ENCODE results near the gene AOPEP. TPM values are rescaled to one million over a fixed set of nuclear protein-coding genes. Genes with fewer than 3 reads are reported as not detected.

AOPEP gene
- total RNA-seq, 2 experiments from 2014 or later: 9.5 TPM

DNA sequence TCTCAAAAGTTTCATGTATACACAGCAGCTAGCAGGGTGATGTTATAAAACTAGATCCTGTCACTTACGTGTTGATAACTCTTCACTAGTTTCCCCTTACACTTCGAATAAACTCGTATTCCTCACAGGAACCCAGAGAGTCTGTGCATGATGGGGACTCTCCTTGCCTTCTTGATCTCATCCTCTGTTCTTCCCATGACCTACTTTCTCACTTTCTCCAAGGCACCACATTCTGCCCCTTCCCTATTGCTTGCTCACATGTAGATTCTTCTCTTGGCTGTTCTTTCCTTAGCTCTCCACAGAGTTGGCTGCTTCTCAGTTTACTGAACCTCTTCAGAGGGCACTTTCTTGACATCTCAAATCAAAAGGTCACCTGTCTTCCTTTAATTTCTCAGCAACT lies 1.2 kb upstream of the AOPEP start:
- Mint-ChIP-seq H3K27me3 (no peaks in the 10 kb centered on the region), H3K4me1 (peaks cover 13% of the 10 kb centered on the region), H3K27ac (no peak overlapping the region), H3K4me3 (no peak overlapping the region), H3K36me3 (no peaks in the 10 kb centered on the region), H3K9me3 (no peaks in the 10 kb centered on the region)
- DNase-seq (no peak), ATAC-seq (ENCODE audit: low read depth) (no peak)
- POLR2A ChIA-PET: no interaction called here

DNA sequence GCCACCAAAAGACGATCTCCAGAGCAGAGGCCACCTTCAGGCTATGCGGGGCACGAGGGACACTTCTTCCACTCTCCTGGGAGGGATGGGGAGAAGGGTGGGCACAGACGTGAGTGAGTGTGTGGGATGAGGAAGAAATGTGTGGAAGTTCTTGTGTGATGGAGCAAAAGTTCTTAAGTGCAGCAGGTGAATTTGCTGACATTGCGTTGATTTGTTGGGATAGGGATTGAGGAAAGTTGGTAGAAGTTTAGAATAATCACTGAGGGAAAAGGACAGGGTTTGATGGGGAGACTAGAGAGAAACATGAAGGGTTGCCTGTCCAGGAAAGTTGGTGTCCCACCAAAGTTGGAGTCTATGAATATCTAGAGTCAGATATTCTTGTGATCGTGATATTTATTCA lies 2.2 kb downstream of the AOPEP start:
- no peak for ATAC-seq (ENCODE audit: low read depth)
- Mint-ChIP-seq H3K36me3 (no peaks in the 10 kb centered on the region), H3K4me3 (no peak overlapping the region), H3K4me1 (peaks cover 13% of the 10 kb centered on the region), H3K27ac (no peak overlapping the region), H3K27me3 (no peaks in the 10 kb centered on the region), H3K9me3 (no peaks in the 10 kb centered on the region)
- POLR2A ChIA-PET: interaction anchor here (0.7 kb wide), 1 partner anchor 473 kb away, joined by 5 read pairs; no protein-coding TSS in a partner anchor
- DNase-seq: no peak

DNA sequence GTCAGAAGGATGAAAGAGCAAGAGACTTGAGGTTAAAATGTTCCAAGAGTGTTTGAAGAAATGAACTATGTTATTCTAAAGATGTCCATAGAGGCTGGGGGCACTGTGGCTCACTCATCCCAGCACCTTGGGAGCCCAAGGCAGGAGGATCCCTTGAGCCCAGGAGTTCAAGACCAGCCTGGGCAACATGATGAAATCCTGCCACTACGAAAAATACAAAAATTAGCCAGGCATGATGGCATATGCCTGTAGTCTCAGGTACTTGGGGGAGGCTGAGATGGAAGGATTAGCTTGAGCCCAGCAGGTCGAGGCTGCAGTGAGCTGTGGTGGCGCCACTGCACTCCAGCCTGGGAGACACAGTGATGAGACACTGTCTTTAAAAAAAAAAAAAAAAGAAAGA lies 2.7 kb downstream of the AOPEP start:
- ATAC-seq (ENCODE audit: low read depth): no peak
- Mint-ChIP-seq H3K27me3 (no peaks in the 10 kb centered on the region), H3K4me3 (no peak overlapping the region), H3K4me1 (peaks cover 14% of the 10 kb centered on the region), H3K27ac (no peak overlapping the region), H3K9me3 (no peaks in the 10 kb centered on the region), H3K36me3 (no peaks in the 10 kb centered on the region)
- DNase-seq: no peak
- POLR2A ChIA-PET: no interaction called here

DNA sequence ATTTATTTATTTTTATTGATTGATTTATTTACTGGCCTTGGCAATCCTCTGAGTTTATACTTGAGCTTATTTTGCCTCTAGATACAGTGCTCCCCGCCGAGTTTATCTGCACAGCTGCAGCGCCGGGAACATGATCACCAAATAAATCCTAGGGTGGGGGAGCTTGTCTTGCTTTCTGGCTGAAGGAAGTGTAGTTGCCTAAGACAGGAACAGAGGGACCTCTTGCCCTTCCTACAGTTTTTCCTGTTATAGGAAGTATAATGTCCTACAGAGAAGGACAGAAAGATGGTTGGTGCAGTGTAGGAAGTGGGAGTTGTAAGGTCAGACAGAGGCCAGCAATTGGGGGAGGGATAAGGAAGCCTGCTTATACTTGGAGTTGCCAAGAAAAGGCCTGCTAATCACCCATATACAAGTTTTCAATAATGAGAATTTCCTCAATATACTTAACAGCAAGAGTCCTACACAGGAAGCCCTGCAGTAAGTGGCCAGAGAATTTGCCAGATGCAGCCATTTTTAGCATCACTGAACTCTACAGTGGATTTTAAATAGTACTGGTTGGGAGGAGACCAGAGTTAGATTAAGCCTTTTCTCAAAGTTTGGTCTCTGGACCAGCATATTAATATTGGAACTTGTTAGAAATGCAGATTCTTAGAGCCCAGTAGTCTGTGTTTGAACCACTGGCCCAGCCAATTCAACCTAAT lies 7.7 kb downstream of the AOPEP start:
- Mint-ChIP-seq H3K27me3 (no peaks in the 10 kb centered on the region), H3K27ac (no peak overlapping the region), H3K9me3 (no peaks in the 10 kb centered on the region), H3K4me1 (peaks cover 1% of the 10 kb centered on the region), H3K4me3 (no peak overlapping the region), H3K36me3 (peaks cover 2% of the 10 kb centered on the region)
- DNase-seq (no peak), ATAC-seq (ENCODE audit: low read depth) (no peak)
- POLR2A ChIA-PET: no interaction called here

DNA sequence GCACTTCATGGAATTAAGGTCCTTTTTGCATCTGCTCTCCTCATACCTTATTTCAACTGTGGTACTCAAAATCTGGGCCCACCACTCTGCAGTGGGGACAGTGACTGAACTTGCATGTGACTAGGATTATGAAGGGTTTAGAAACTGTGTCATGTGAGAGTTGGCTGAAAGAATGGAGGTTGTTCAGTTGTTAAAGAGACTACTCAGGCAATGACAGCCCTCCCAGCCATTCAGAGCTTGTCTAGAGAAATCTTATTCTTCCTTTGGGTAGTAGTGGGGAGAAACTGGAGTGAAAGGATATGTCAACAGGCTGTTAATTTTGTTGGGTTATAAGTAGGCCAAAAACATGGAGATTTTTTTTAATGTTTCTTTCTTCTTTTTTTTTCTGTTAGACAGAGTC lies 10.3 kb downstream of the AOPEP start:
- Mint-ChIP-seq H3K36me3 (peaks cover 3% of the 10 kb centered on the region), H3K27ac (no peak overlapping the region), H3K4me3 (no peak overlapping the region), H3K9me3 (no peaks in the 10 kb centered on the region), H3K4me1 (peaks cover 7% of the 10 kb centered on the region), H3K27me3 (no peaks in the 10 kb centered on the region)
- ATAC-seq (ENCODE audit: low read depth) (no peak), DNase-seq (no peak)
- POLR2A ChIA-PET: no interaction called here

DNA sequence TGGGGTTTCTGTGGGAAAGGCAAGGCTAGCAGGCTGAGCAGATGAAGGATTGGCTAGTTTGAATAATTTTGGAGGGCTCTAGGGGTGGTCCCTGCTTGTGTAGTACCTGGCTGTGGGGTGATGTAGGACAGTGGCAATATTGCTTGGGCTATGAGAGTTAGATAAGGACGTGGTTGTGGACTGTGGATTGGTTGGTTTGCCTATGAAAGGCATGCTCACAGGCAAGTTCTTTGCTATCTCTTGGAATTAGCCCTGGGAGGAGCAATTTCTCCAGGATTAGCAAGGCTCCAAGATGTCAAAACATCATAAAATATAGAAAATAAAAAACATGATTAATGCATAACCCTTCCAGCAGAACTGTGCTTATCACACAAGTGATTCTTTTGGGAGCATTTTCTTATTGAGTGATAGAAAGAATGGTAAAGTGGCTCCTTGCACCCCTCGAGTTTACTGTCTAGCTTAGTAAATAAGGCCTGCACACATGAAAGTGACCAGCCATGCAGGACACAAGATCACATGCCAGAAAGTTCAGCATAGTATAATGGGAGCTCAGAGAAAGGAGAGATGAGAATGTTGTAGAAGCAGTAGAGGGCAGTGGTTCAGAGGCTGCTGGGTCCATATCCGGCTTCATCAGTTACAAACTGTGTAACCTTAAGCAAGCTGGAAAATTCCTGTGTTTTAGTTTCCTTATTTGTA lies 13.8 kb downstream of the AOPEP start:
- Mint-ChIP-seq H3K36me3 (peaks cover 11% of the 10 kb centered on the region), H3K9me3 (no peaks in the 10 kb centered on the region), H3K27ac (no peak overlapping the region), H3K4me1 (peaks cover 6% of the 10 kb centered on the region), H3K4me3 (no peak overlapping the region), H3K27me3 (no peaks in the 10 kb centered on the region)
- POLR2A ChIA-PET: no interaction called here
- ATAC-seq (ENCODE audit: low read depth) (no peak), DNase-seq (no peak)

DNA sequence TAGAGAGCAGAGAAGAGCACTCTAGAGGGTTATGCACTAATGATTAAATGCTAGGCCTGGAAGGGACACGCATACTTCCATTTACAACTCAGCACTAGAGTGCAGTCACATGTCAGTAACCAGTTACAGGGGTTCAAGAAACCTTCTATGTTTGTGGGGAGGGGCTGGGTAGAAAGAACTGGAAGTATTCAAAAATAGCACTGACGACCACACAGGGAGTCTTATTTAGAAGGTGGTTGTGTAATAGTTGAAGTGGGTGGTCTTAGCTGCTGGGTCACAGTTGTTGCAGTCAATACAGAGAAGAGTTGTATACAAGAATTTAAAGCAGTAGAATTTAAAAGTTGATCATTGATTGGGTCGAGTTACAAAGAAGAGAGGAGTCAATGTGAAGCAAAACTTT lies 15.4 kb downstream of the AOPEP start:
- DNase-seq (no peak), ATAC-seq (ENCODE audit: low read depth) (no peak)
- H3K4me1 Mint-ChIP-seq: peaks cover 6% of the 10 kb centered on the region
- H3K36me3 Mint-ChIP-seq: peaks cover 16% of the 10 kb centered on the region
- POLR2A ChIA-PET: no interaction called here
- no peak overlapping the region for H3K4me3 Mint-ChIP-seq
- no peaks in the 10 kb centered on the region for H3K27me3 Mint-ChIP-seq
- H3K9me3 Mint-ChIP-seq: peaks cover 2% of the 10 kb centered on the region
- no peak overlapping the region for H3K27ac Mint-ChIP-seq

DNA sequence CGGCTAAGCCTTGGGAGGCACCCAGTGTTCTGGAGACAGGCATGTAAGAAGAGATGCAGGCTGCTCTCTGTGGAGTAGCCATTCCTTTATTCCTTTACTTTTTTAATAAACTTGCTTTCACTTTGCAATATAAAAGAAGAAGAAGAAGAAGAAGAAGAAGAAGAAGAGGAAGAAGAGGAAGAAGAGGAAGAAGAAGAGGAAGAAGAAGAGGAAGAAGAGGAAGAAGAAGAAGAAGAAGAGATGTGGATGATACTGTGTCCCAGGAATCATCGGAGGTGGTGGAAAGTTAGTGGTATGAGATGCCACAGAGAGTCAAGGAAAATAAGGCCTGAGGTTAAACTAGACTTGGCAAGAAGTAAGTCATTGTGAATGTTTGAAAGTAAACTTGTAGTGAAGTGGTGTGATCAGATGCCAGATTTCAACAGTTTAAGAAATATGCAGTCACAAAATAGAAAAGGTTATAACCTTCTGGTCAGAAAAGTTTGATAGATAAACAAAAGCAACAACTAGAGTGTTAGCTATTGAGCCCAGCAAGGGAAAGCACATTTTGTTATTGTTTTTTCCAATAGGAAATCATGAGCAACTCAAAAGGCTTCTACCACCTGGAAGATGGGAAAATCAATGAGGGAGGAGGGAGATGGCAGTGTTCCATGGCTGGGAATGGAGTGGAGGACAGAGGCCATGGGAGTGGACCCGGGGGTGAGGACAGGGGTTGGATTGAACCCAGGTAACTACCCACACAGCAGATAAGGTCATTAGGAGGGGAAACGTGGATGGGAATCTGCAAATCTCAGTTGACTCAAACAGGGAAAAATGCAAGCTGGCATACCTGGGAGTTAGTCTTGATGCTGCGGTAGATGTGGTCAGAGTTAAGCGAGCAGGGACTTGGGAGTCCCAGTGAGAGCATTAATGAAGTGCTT lies 16.8 kb downstream of the AOPEP start:
- H3K4me3 Mint-ChIP-seq: no peak overlapping the region
- POLR2A ChIA-PET: no interaction called here
- H3K27ac Mint-ChIP-seq: no peak overlapping the region
- no peaks in the 10 kb centered on the region for H3K27me3 Mint-ChIP-seq
- ATAC-seq (ENCODE audit: low read depth) (no peak), DNase-seq (no peak)
- H3K9me3 Mint-ChIP-seq: peaks cover 2% of the 10 kb centered on the region
- peaks cover 20% of the 10 kb centered on the region for H3K36me3 Mint-ChIP-seq
- peaks cover 6% of the 10 kb centered on the region for H3K4me1 Mint-ChIP-seq

DNA sequence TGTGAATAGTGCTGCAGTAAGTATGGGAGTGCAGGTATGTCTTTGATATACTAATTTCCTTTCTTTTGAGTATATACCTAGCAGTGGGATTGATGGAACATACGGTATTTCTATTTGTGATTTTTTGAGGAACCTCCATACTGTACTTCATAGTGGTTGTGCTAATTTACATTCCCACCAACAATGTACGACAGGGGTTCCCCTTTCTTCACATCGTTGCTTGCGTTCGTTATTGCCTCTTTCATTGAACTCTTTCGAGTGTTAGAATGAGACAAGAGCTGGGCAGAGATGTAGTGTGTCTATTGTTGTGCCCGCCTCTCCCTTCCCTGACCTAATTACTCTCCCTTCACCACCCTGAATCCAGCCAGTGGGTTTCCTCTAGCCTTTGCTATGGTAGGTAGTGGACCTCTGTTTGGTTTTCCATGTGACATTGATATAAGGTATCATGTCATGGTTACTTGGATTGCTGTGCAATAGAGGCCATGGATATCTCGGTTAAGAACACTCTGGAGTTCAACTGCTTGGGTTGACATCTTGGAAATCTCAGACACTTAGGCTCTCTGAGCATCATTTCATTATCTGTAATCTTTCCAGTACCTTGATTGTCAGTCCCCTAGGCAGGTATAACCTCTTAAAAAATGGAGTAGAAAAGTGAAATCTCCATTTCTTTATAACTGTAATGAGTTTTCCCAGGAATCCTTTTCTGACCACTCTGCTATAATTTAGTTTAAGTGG lies 19.5 kb downstream of the AOPEP start:
- ATAC-seq (ENCODE audit: low read depth) (no peak), DNase-seq (no peak)
- Mint-ChIP-seq H3K27me3 (no peaks in the 10 kb centered on the region), H3K27ac (no peak overlapping the region), H3K4me1 (no peaks in the 10 kb centered on the region), H3K4me3 (no peak overlapping the region), H3K9me3 (peaks cover 4% of the 10 kb centered on the region), H3K36me3 (peaks cover 30% of the 10 kb centered on the region)
- POLR2A ChIA-PET: no interaction called here

DNA sequence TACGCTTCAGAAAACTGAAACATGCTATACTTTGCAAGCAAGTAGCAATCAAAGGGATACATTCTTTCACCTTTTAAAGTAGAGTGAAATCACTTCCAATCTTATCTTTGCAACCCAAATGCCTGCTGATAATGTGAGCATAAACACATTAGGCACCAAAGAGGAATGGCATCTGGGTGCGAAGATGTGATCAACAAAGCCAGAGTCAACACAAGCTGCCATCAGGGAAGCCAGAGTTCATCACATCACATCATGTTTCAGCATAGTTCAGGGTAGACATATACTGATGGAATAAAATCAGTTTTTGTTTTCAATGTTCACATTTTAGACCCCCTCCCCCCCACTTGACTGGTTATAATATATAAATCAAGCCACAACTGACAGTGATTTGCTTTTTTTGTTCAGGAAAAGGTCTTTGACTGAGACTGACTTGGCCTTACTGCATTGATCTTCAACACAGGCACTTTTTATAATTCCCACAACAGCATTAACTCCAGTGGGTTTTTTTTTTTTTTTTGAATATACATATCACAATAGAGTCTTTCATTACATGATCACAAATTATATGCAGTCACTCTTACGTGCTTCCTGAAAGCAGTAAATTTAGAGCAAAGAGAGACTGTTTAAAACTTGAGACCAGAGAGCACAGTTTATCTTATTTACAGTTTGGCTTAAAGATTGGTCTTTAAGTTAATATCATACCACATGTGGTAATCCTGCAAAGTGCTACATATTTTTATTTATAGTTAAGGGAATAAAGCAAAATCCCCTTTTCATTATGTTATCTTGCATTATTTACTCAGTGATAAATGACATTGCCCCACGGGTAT lies 20.3 kb downstream of the AOPEP start:
- Mint-ChIP-seq H3K27me3 (no peaks in the 10 kb centered on the region), H3K4me3 (no peak overlapping the region), H3K27ac (no peak overlapping the region), H3K9me3 (peaks cover 4% of the 10 kb centered on the region), H3K36me3 (peaks cover 32% of the 10 kb centered on the region), H3K4me1 (no peaks in the 10 kb centered on the region)
- DNase-seq (no peak), ATAC-seq (ENCODE audit: low read depth) (no peak)
- POLR2A ChIA-PET: no interaction called here

DNA sequence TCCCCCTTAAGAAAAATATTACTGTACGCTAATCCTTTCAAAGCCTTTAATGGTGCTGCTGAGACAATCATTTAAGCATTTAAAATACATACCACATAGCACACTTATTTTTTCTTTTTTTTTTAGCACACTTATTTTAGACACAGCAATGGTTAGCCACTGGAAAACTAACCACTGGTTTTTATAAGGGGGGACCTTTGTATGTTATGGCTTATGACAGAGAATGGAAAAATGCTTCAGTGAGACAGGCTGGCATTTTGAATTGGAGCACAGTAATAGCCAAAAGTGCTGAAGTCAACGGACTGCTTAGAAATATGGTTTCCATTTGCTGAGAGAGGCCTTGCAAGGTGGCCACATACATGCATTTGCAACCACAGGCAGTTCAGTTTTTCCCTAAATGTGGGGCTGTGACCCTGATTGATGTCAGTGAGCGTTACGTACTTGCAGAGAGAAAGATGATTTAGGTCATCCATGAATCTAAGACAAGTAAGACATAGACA lies 28.5 kb downstream of the AOPEP start:
- H3K4me3 Mint-ChIP-seq: no peak overlapping the region
- no peak for ATAC-seq (ENCODE audit: low read depth)
- POLR2A ChIA-PET: no interaction called here

DNA sequence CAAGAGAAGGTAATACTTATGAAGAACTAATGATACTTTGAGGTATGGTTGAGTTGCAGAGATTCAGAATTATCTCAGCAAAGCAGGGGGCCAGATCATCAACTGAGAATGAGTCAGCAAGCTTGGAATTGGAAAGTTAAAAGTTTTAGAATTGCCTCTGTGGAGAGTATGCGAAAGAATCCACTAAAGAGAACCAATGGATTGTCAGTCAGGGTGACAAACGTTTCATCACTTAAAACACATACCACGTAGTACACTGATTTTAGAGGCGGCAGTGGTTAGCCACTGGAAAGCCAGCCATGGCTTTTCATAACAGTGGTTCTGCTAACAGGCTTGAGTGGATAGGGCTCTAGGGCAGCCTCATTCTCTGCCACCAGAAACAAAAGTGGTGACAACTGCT lies 30.7 kb downstream of the AOPEP start:
- peaks cover 8% of the 10 kb centered on the region for H3K36me3 Mint-ChIP-seq
- ATAC-seq (ENCODE audit: low read depth) (no peak), DNase-seq (no peak)
- POLR2A ChIA-PET: no interaction called here
- no peaks in the 10 kb centered on the region for H3K27me3 Mint-ChIP-seq
- H3K4me1 Mint-ChIP-seq: peaks cover 4% of the 10 kb centered on the region
- peaks cover 1% of the 10 kb centered on the region for H3K9me3 Mint-ChIP-seq
- no peak overlapping the region for H3K27ac Mint-ChIP-seq
- no peak overlapping the region for H3K4me3 Mint-ChIP-seq

More for the DNA sequence above, 28.5 kb downstream of the AOPEP start:
- peaks cover 2% of the 10 kb centered on the region for H3K9me3 Mint-ChIP-seq
- H3K4me1 Mint-ChIP-seq: no peaks in the 10 kb centered on the region
- no peak overlapping the region for H3K27ac Mint-ChIP-seq
- no peak for DNase-seq
- H3K36me3 Mint-ChIP-seq: peaks cover 8% of the 10 kb centered on the region
- H3K27me3 Mint-ChIP-seq: no peaks in the 10 kb centered on the region
